Vagina (tissue), 2 donors: ENCODE results near the gene ALDH9A1. TPM values are rescaled to one million over a fixed set of nuclear protein-coding genes. Genes with fewer than 3 reads are reported as not detected.

Source experiments
- DNase-seq, 2 donors: peaks; one replicate each; pipeline ENCODE4 v3.0.0-alpha.2; 2017; ENCODE audit errors: extremely low spot score in 2 of 2
- H3K27ac ChIP-seq: fragments of 200-600 bp; sonication (generic); one replicate; pipeline ENCODE4 v1.5.1; 2019
- H3K27me3 ChIP-seq: fragments of 200-600 bp; sonication (generic); one replicate; pipeline ENCODE4 v1.5.1; 2019
- H3K36me3 ChIP-seq, 2 donors: fragments of 200-600 bp; sonication (generic); one replicate each; pipeline ENCODE4 v1.5.1; 2017 to 2019
- H3K4me1 ChIP-seq: fragments of 200-600 bp; sonication (generic); one replicate; pipeline ENCODE4 v1.5.1; 2019
- H3K4me3 ChIP-seq, 2 donors: fragments of 200-600 bp; sonication (generic); 1 replicate in 1 of 2; 2 replicates in 1 of 2; pipeline ENCODE4 v1.5.1; 2016 to 2019
- H3K9me3 ChIP-seq: fragments of 200-600 bp; sonication (generic); one replicate; pipeline ENCODE4 v1.5.1; 2019
- CTCF ChIP-seq, 3 experiments: fragments of 450-650 bp in 2 of 3; fragments of 200-600 bp in 1 of 3; sonication (generic) in 1 of 3; IDR thresholded peaks; one replicate each; pipeline ENCODE4 v1.5.1; 2017 to 2019; ENCODE audit warnings: antibody characterized with exemption in 3 of 3, mild to moderate bottlenecking in 2 of 3, moderate library complexity in 2 of 3
- POLR2A ChIP-seq, 2 donors: fragments of 450-650 bp; IDR thresholded peaks; one replicate each; pipeline ENCODE4 v1.6.1; 2017; ENCODE audit warnings: antibody characterized with exemption in 2 of 2, mild to moderate bottlenecking in 2 of 2, moderate library complexity in 2 of 2
- POLR2AphosphoS5 ChIP-seq, 2 donors: sonication (generic); formaldehyde crosslinking; IDR thresholded peaks; one replicate each; pipeline ENCODE4 v1.9.0; 2017; ENCODE audit warnings: antibody characterized with exemption in 2 of 2, mild to moderate bottlenecking in 2 of 2, low read depth in 1 of 2; ENCODE audit not compliant: insufficient read depth in 1 of 2
- intact Hi-C: fragments of 100-400 bp; cut with DNase I; formaldehyde crosslinking; loops from one replicate; pipeline ENCODE4 v1.15.1; 2023
- total RNA-seq: library from RNA; depleted of rRNA; stranded (reverse); fragments of >200 nt; gene quantifications from one replicate; pipeline ENCODE4 v1.2.3, GENCODE V29; 2016

The ALDH9A1 gene
- total RNA-seq, 1 donor from 2014 or later = 57.5 TPM

- H3K4me1 ChIP-seq = peaks cover 73% of the 10 kb centered on the region
- intact Hi-C loops = no loop called here
- H3K9me3 ChIP-seq = no peaks in the 10 kb centered on the region
- peak in 1 of 2 donors; percentile 82 for DNase-seq
- no peak overlapping the region for H3K4me3 ChIP-seq
- no peaks in the 10 kb centered on the region for H3K27me3 ChIP-seq
- H3K27ac ChIP-seq = no peak overlapping the region
- H3K36me3 ChIP-seq = no peaks in the 10 kb centered on the region
- no peak for TF ChIP-seq POLR2AphosphoS5 (IDR thresholded peaks at IDR 0.05; ENCODE audit: insufficient read depth in 1 of 2, low read depth in 1 of 2)
- TF ChIP-seq POLR2A (IDR thresholded peaks at IDR 0.05) = no peak
- TF ChIP-seq CTCF (IDR thresholded peaks at IDR 0.05) = no peak
These were observed 60.9 kb downstream of the ALDH9A1 start for GRCh38 chr1:165637427-165637826.

GRCh38 chr1:165635823-165636222, 62.5 kb downstream of the ALDH9A1 start:
- H3K4me3 ChIP-seq = no peak overlapping the region
- H3K36me3 ChIP-seq = no peaks in the 10 kb centered on the region
- no peaks in the 10 kb centered on the region for H3K9me3 ChIP-seq
- H3K4me1 ChIP-seq = peaks cover 71% of the 10 kb centered on the region
- no peak overlapping the region for H3K27ac ChIP-seq
- no peaks in the 10 kb centered on the region for H3K27me3 ChIP-seq
- intact Hi-C loops = no loop called here
- no peak for DNase-seq
- TF ChIP-seq POLR2A (IDR thresholded peaks at IDR 0.05) = no peak
- no peak for TF ChIP-seq CTCF (IDR thresholded peaks at IDR 0.05)
- TF ChIP-seq POLR2AphosphoS5 (IDR thresholded peaks at IDR 0.05; ENCODE audit: insufficient read depth in 1 of 2, low read depth in 1 of 2) = no peak

- H3K27ac ChIP-seq = no peak overlapping the region
- H3K36me3 ChIP-seq = no peaks in the 10 kb centered on the region
- intact Hi-C loops = no loop called here
- peaks cover 67% of the 10 kb centered on the region for H3K4me1 ChIP-seq
- TF ChIP-seq POLR2AphosphoS5 (IDR thresholded peaks at IDR 0.05; ENCODE audit: insufficient read depth in 1 of 2, low read depth in 1 of 2) (no peak), POLR2A (IDR thresholded peaks at IDR 0.05) (no peak), CTCF (IDR thresholded peaks at IDR 0.05) (no peak)
- no peak for DNase-seq
- H3K27me3 ChIP-seq = no peaks in the 10 kb centered on the region
- H3K4me3 ChIP-seq = no peak overlapping the region
- H3K9me3 ChIP-seq = no peaks in the 10 kb centered on the region
These were observed 63.0 kb downstream of the ALDH9A1 start for GRCh38 chr1:165635329-165635728.

- Histone ChIP-seq H3K4me3 (no peak overlapping the region), H3K27me3 (no peaks in the 10 kb centered on the region), H3K4me1 (peaks cover 62% of the 10 kb centered on the region), H3K36me3 (no peaks in the 10 kb centered on the region), H3K27ac (no peak overlapping the region), H3K9me3 (no peaks in the 10 kb centered on the region)
- DNase-seq = no peak
- TF ChIP-seq POLR2AphosphoS5 (IDR thresholded peaks at IDR 0.05; ENCODE audit: insufficient read depth in 1 of 2, low read depth in 1 of 2) (no peak), POLR2A (IDR thresholded peaks at IDR 0.05) (no peak), CTCF (IDR thresholded peaks at IDR 0.05) (no peak)
- intact Hi-C loops = no loop called here
These were observed 64.0 kb downstream of the ALDH9A1 start for GRCh38 chr1:165634154-165634921.

- Histone ChIP-seq H3K27me3 (no peaks in the 10 kb centered on the region), H3K4me1 (peaks cover 62% of the 10 kb centered on the region), H3K27ac (no peak overlapping the region), H3K9me3 (no peaks in the 10 kb centered on the region), H3K4me3 (no peak overlapping the region), H3K36me3 (no peaks in the 10 kb centered on the region)
- intact Hi-C loops = no loop called here
- no peak for DNase-seq
- TF ChIP-seq POLR2AphosphoS5 (IDR thresholded peaks at IDR 0.05; ENCODE audit: insufficient read depth in 1 of 2, low read depth in 1 of 2) = no peak
- no peak for TF ChIP-seq CTCF (IDR thresholded peaks at IDR 0.05)
- no peak for TF ChIP-seq POLR2A (IDR thresholded peaks at IDR 0.05)
These were observed 64.7 kb downstream of the ALDH9A1 start for GRCh38 chr1:165633614-165634013.
